DMS153 (cell line): ENCODE data around the gene SIRPB2.
"Not testable (repeated sequence)": the region's sequence is repeated elsewhere in the genome, so short reads cannot be mapped to it uniquely, and the experiment has no call there.

ENCODE experiments used
- DNase-seq: peaks from one replicate; lab custom pipeline; 2025; lab: John Stamatoyannopoulos, UW

The SIRPB2 gene

GRCh38 chr20:1499528-1500420 is 8.6 kb upstream of the SIRPB2 start:
- DNase-seq: no peak

DNA sequence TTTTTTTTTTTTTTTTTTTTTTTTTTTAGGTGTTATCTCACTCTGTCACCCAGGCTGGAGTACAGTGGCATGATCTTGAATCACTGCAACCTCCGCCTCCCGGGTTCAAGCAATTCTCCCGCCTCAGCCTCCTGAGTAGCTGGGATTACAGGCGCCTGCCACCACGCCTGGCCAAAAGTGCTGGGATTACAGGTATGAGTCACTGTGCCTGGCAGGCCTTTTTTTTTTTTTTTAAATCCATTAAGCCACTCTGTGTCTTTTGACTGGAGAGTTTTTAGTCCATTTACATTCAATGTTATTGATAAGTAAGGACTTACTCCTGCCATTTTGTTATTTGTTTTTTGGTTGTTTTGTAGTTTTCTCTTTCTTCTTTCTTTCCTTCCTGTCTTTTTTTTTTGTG is 6.2 kb upstream of the SIRPB2 start:
- not testable (repeated sequence) for DNase-seq

DNA sequence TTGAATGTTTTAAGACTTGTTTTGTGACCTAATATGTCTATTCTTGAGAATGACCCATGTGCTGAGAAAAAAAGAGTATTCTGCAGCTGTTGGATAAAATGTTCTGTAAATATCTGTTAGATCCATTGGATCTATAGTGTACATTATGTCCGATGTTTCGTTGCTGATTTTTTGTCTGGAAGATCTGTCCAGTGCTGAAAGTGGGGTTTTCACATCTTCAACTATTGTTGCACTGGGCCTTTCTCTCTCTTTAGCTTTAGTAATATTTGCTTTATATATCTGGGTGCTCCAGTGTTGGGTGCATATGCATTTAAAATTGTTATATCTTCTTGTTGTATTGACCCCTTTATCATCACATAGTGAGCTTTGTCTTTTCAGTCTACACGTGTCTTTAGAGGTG is 5.7 kb upstream of the SIRPB2 start:
- no peak for DNase-seq

DNA sequence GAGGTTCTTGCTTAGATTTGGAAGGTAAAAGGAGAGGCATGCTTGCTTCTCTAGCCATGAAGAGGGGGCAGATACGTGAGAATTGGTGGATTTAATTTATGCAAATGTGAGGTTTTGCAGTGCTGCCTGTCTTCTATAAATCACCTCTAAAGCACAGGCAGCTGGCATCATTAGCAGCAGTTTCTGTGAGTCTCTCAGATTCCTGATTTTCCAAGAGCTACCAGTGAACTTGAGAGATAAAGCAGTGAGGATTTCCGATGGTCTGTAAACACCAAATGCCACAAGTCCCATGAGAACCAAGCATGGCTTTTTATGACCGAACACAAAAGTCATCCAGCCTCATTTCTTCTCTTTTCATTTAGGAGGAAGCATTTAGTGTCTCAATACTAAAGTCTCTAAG is 3.2 kb upstream of the SIRPB2 start:
- no peak for DNase-seq

DNA sequence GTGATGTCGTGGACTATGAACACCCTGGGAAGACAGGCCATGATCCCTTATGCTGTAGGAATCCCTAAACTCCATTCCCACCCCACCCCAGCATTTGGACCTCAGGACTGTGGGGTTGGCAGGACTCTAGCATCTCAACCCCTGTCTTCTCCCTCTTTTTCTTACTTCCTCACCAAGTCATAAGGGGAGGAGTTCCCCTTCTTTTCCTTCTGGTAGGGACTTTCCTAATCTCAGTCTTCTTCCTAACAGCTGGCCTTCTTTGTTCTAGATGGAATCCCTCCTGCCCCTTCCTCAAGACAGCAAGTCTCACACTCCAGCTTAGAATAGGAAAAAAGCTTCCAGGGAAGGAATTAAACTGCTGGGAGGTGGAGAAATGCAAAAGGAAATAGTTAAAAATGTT is 2.3 kb upstream of the SIRPB2 start:
- no peak for DNase-seq

DNA sequence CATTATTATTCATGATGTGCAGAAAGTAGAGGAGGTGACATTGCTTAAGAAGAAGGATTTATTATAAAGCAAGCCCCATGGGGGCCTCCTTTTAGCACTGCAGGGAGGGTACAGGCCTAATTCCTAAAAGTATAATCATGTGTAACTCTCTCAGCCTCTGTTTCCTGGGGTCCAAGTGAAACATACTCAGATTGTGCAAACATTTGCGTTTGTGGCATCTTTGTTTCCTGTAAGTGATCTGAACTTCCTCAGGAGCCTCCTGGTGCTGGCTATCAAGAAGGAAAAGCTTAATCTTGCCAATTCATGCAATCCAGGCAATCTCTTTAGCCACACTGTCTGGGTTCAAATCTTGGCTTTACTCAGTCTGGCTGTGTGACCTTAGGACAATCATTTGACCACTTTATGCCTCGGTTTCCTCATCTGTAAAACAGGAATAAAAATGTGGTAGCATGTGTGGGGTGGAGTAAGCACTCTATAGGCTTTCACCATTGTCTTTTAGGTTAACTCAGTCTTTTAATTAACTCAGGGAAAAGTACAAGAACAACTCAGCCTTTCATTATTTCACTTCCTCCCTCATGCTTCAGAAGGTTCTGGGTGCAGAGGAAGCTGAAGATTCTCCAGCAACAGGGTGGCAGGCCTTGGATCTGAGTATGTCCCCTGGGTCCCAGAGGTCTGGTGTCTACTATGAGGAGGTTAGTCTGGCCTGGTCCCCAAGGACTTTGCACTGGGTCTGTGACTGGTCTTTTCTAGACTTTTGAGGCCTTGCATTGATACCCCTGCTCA is 831 bp upstream of the SIRPB2 start:
- DNase-seq: no peak

- DNase-seq: no peak
Observed at GRCh38 chr20:1490643-1491195, 501 bp downstream of the SIRPB2 start.

DNA sequence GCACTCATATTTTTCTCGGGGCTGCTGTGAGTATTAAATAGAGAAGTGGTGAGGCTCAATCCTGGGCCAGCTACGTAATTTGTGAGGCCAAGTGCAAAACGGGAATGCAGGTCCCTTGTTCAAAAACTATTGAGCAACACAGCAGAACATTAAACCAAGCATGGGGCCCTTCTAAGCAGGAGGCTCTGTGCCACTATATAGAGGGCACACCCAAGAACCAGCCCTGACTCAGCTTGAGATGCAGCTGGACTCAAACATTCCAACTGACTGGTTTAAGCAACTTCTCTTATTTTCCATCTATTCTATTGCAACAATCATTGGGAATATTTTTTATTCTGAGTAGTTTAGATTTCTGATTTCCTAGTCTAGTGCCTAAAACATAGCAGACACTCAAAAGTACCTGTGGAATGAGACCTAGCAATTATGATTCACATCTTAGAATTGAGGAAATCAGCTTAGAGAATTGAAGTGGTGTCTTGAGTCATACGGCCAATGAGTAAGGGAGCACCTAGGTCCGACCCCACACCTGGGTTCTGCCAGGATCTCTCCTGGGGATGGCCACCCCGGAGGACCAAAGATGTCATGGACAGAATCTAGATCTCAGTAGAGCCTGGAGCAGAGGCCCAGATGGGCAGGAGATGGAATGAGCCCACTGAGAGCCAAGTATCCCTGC is 1.3 kb downstream of the SIRPB2 start:
- no peak for DNase-seq

DNA sequence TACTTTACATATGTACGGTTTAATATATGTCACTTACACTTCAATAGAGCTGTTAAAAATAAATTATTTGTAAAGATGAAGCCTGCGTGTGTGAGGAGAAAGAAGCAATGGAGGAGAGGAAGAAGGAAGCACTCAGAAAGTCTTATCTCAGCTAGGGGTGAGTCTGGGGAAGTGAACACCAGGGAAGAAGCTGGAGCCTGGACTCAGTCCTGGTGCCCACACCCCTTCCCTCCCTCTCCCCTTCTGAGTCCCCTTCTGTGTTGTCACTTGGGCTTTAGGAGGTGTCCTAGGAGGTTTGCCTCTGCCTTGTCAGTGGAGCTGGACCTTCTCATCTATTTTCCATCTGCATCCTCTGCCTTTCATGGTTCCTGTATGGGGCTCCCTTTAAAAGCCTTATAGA is 1.9 kb downstream of the SIRPB2 start:
- no peak for DNase-seq

GRCh38 chr20:1486566-1486965 is 4.7 kb downstream of the SIRPB2 start:
- DNase-seq: no peak

- DNase-seq: no peak
Observed at GRCh38 chr20:1484438-1485116, 6.6 kb downstream of the SIRPB2 start.

GRCh38 chr20:1479831-1480595 is 11.2 kb downstream of the SIRPB2 start:
- DNase-seq: no peak

GRCh38 chr20:1478566-1478965 is 12.7 kb downstream of the SIRPB2 start:
- DNase-seq: no peak

- no peak for DNase-seq
Observed at GRCh38 chr20:1477896-1478490, 13.2 kb downstream of the SIRPB2 start.

GRCh38 chr20:1474817-1475603 is 16.2 kb downstream of the SIRPB2 start:
- no peak for DNase-seq

- no peak for DNase-seq
Observed at GRCh38 chr20:1474325-1474724, 16.9 kb downstream of the SIRPB2 start.

- no peak for DNase-seq
Observed at GRCh38 chr20:1473246-1474220, 17.7 kb downstream of the SIRPB2 start.

GRCh38 chr20:1472556-1473245 is 18.5 kb downstream of the SIRPB2 start:
- DNase-seq: no peak
